Measurements from ENCODE around the gene AKT1S1. TPM values are rescaled to one million over a fixed set of nuclear protein-coding genes. Genes with fewer than 3 reads are reported as not detected.

AKT1S1 gene
- total RNA-seq, 6 experiments from 2014 or later = 98.5 to 128 (median 104) TPM

DNA sequence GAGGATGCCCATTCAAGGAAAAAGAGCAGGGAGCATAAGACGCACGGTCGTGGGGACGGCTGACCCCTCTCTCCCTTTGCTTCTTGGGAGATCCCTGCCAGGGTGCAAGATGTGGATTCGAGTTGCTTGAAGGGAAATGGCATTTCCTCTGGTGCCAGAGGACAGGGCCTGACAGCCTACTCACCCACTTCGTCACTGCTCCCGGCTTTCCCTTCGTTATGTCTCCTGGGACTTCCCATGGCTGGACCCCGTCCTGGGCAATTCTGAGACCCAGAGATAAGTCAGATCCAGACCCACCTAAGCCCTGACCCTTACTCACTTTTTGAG is 1.6 kb upstream of the AKT1S1 start:
- Mint-ChIP-seq H3K4me1 (ENCODE audit: low read depth) (peaks cover 23% of the 10 kb centered on the region), H3K27me3 (ENCODE audit: insufficient read depth) (no peaks in the 10 kb centered on the region; the same call in none of the 2 replicates), H3K4me3 (no peak overlapping the region), H3K9me3 (no peaks in the 10 kb centered on the region), H3K27ac (no peak overlapping the region), H3K36me3 (ENCODE audit: low read depth) (peaks cover 19% of the 10 kb centered on the region)
- DNase-seq = no peak
- TF ChIP-seq, protein P1, sequence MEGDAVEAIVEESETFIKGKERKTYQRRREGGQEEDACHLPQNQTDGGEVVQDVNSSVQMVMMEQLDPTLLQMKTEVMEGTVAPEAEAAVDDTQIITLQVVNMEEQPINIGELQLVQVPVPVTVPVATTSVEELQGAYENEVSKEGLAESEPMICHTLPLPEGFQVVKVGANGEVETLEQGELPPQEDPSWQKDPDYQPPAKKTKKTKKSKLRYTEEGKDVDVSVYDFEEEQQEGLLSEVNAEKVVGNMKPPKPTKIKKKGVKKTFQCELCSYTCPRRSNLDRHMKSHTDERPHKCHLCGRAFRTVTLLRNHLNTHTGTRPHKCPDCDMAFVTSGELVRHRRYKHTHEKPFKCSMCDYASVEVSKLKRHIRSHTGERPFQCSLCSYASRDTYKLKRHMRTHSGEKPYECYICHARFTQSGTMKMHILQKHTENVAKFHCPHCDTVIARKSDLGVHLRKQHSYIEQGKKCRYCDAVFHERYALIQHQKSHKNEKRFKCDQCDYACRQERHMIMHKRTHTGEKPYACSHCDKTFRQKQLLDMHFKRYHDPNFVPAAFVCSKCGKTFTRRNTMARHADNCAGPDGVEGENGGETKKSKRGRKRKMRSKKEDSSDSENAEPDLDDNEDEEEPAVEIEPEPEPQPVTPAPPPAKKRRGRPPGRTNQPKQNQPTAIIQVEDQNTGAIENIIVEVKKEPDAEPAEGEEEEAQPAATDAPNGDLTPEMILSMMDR (IDR thresholded peaks at IDR 0.05) = no peak

DNA sequence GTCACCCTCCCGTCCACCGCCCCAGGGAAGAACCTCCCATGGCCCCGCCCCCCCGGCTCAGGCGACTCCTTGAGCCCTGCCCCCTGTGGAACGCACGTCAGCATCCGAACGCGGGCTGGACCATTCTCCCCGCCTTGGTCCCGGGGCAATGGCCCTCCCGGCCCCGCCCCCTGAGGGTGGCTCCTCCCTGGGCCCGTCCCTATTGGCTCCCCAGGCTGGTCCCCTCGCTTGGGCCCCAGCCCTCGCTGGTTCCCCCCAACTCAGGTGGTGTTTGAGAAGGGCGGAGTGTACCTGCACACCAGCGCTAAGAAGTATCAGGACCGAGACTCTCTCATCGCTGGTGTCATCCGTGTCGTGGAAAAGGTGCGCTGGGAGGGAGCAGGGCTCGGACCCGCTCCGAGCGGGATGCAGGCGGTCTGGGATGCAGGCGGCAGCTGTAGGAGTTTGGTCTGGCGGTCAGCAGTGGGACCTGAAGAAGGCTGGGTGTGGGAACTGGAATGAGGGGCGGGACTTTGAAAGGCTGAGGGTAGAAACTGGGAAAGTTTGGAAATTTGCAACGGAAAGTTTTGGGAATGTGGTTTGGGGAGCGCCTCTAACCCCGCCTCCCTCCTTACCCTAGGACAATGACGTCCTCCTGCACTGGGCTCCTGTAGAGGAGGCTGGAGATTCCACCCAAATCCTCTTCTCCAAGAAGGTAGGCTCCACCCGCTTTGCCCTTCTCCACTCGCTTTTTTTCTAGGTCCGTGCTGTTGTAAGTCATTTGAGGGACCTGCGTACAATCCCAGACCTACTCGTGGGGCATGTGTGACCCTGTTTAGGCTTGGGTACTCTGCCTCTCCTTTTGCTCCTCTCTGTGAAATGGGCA is 956 bp upstream of the AKT1S1 start:
- no peaks in the 10 kb centered on the region; the same call in none of the 2 replicates for H3K27me3 Mint-ChIP-seq (ENCODE audit: insufficient read depth)
- H3K27ac Mint-ChIP-seq = no peak overlapping the region
- TF ChIP-seq, protein P1 (IDR thresholded peaks at IDR 0.05) = no peak
- H3K4me1 Mint-ChIP-seq (ENCODE audit: low read depth) = peaks cover 23% of the 10 kb centered on the region
- DNase-seq = peak; percentile 94
- H3K9me3 Mint-ChIP-seq = no peaks in the 10 kb centered on the region
- H3K4me3 Mint-ChIP-seq = no peak overlapping the region
- peaks cover 14% of the 10 kb centered on the region for H3K36me3 Mint-ChIP-seq (ENCODE audit: low read depth)

DNA sequence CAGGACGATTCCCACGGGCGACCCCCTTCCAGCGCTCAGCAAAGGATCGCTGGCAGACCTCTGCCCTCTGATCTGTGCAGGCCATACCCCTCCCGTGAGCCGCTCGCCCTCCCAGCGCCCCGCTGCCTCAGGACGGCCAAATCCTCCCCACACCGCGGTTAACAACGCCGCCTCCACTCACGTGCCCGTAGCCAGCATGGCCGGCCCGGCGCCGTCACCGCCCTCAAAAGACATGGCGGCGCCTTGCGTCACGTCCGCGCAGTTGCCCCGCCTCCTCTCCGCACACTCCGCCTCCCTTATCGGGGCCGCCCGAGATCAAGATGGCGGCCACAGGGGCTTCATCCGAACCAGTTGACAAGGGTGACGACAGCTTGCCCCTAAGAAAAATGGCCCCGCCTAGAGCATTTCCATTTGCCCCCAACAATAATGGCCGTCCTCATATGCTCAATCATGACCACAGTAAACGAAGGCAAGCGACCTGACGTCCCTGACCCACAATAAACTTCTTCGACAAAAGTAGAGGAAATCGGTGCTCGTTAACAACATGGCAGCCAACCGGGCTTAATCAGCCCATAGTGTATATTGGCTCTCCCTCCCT is 634 bp downstream of the AKT1S1 start:
- Mint-ChIP-seq H3K4me1 (ENCODE audit: low read depth) (peaks cover 31% of the 10 kb centered on the region), H3K9me3 (no peaks in the 10 kb centered on the region)

DNA sequence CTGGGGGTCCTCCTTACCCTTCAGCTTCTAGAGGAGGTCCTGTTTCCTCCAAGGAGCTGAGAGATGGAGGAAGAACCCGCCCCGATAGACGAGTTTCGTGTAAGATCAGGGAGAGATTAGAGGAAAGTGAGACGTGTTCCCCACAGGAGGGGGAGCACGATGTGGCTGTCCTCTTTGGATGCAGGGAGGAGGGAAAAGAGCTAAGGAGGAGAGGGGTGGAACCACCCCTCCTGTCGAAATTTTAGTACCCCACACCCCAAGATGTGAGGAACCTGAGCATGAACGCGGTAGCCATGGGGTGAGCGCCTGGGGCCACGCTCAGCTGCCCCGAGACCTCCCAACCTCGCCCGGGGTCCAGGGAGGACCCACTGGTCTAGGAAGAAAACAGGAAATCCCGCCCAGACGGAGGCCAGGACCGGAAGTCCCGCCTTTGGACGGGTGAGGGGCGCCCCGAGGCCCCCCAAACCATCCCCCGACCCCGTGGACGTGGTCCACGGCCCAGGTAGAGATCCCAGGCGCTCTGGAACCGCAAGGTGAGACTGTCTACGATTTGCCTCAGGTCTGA is 1.2 kb downstream of the AKT1S1 start:
- H3K4me3 Mint-ChIP-seq = no peak overlapping the region
- no peak for DNase-seq
- no peak overlapping the region for H3K27ac Mint-ChIP-seq
- H3K4me1 Mint-ChIP-seq (ENCODE audit: low read depth) = peaks cover 31% of the 10 kb centered on the region
- no peaks in the 10 kb centered on the region; the same call in none of the 2 replicates for H3K27me3 Mint-ChIP-seq (ENCODE audit: insufficient read depth)
- peaks cover 6% of the 10 kb centered on the region for H3K36me3 Mint-ChIP-seq (ENCODE audit: low read depth)
- H3K9me3 Mint-ChIP-seq = no peaks in the 10 kb centered on the region
- TF ChIP-seq, protein P1 (IDR thresholded peaks at IDR 0.05) = no peak

More for the DNA sequence above, 634 bp downstream of the AKT1S1 start:
- TF ChIP-seq, protein P1 (IDR thresholded peaks at IDR 0.05) = no peak
- Mint-ChIP-seq H3K27ac (no peak overlapping the region), H3K4me3 (no peak overlapping the region), H3K36me3 (ENCODE audit: low read depth) (peaks cover 10% of the 10 kb centered on the region), H3K27me3 (ENCODE audit: insufficient read depth) (no peaks in the 10 kb centered on the region; the same call in none of the 2 replicates)
- DNase-seq = peak; percentile 98

DNA sequence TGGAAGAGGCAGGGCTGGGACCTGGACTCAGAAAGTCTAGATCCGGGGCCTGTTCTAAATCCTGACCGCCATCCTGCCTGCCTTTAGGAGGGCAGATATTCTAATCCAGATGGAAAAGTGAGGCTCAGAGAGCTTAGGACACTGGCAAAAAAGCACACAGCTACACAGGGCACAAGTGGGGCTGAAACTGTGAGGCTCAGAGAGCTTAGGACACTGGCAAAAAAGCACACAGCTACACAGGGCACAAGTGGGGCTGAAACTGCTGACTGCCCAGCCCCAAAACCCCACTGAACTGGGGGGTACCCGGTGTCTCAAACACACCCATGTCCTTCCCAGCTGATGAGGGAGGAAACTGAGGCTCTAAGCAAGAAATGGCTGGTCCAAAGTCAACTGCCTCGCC is 2.0 kb downstream of the AKT1S1 start:
- Mint-ChIP-seq H3K4me3 (no peak overlapping the region), H3K9me3 (no peaks in the 10 kb centered on the region), H3K27ac (no peak overlapping the region; the same call in 1 of the 2 replicates), H3K4me1 (ENCODE audit: low read depth) (peaks cover 36% of the 10 kb centered on the region), H3K27me3 (ENCODE audit: insufficient read depth) (no peaks in the 10 kb centered on the region; the same call in none of the 2 replicates), H3K36me3 (ENCODE audit: low read depth) (peaks cover 6% of the 10 kb centered on the region)
- no peak for DNase-seq
- TF ChIP-seq, protein P1 (IDR thresholded peaks at IDR 0.05) = no peak
